Measurements from ENCODE around the gene CLPTM1L.
A peak's percentile ranks its signal among the peaks of the same experiment; 100 is the strongest.

Gene CLPTM1L

GRCh38 chr5:1344975-1345838, at the start of gene CLPTM1L:
TSS of gene CLPTM1L (minus strand) at chr5:1345099. CDS start at chr5:1344841, 258 bp downstream.
- DNase-seq: peak; percentile 91 to 95
- TF ChIP-seq POLR2A (IDR thresholded peaks at IDR 0.05; ENCODE audit: low read length) (peak; percentile 85), GATA1 (IDR thresholded peaks at IDR 0.05; ENCODE audit: low read depth, low read length) (no peak)

GRCh38 chr5:1393571-1394501, 48.9 kb upstream of the CLPTM1L start:
- TF ChIP-seq GATA1 (IDR thresholded peaks at IDR 0.05; ENCODE audit: low read depth, low read length) (no peak), POLR2A (IDR thresholded peaks at IDR 0.05; ENCODE audit: low read length) (no peak)
- DNase-seq: no peak

GRCh38 chr5:1392801-1393565, 48.1 kb upstream of the CLPTM1L start:
- TF ChIP-seq GATA1 (IDR thresholded peaks at IDR 0.05; ENCODE audit: low read depth, low read length): no peak
- TF ChIP-seq POLR2A (IDR thresholded peaks at IDR 0.05; ENCODE audit: low read length): no peak
- no peak for DNase-seq

GRCh38 chr5:1392261-1392660, 47.4 kb upstream of the CLPTM1L start:
- TF ChIP-seq GATA1 (IDR thresholded peaks at IDR 0.05; ENCODE audit: low read depth, low read length) (no peak), POLR2A (IDR thresholded peaks at IDR 0.05; ENCODE audit: low read length) (no peak)
- no peak for DNase-seq

- DNase-seq: no peak
These were observed 46.8 kb upstream of the CLPTM1L start for GRCh38 chr5:1391691-1392090.

GRCh38 chr5:1390861-1391600, 46.1 kb upstream of the CLPTM1L start:
- TF ChIP-seq GATA1 (IDR thresholded peaks at IDR 0.05; ENCODE audit: low read depth, low read length): no peak
- TF ChIP-seq POLR2A (IDR thresholded peaks at IDR 0.05; ENCODE audit: low read length): no peak
- DNase-seq: no peak

More at GRCh38 chr5:1391691-1392090, 46.8 kb upstream of the CLPTM1L start:
- TF ChIP-seq GATA1 (IDR thresholded peaks at IDR 0.05; ENCODE audit: low read depth, low read length): no peak
- TF ChIP-seq POLR2A (IDR thresholded peaks at IDR 0.05; ENCODE audit: low read length): no peak

- TF ChIP-seq GATA1 (IDR thresholded peaks at IDR 0.05; ENCODE audit: low read depth, low read length): no peak
- no peak for TF ChIP-seq POLR2A (IDR thresholded peaks at IDR 0.05; ENCODE audit: low read length)
These were observed 45.4 kb upstream of the CLPTM1L start for GRCh38 chr5:1390333-1390732.

GRCh38 chr5:1388383-1388967, 43.6 kb upstream of the CLPTM1L start:
- no peak for TF ChIP-seq GATA1 (IDR thresholded peaks at IDR 0.05; ENCODE audit: low read depth, low read length)
- no peak for TF ChIP-seq POLR2A (IDR thresholded peaks at IDR 0.05; ENCODE audit: low read length)
- no peak for DNase-seq

More at GRCh38 chr5:1390333-1390732, 45.4 kb upstream of the CLPTM1L start:
- no peak for DNase-seq

GRCh38 chr5:1387876-1388275, 43.0 kb upstream of the CLPTM1L start:
- no peak for TF ChIP-seq GATA1 (IDR thresholded peaks at IDR 0.05; ENCODE audit: low read depth, low read length)
- TF ChIP-seq POLR2A (IDR thresholded peaks at IDR 0.05; ENCODE audit: low read length): no peak
- no peak for DNase-seq

GRCh38 chr5:1387059-1387755, 42.3 kb upstream of the CLPTM1L start:
- no peak for DNase-seq
- no peak for TF ChIP-seq POLR2A (IDR thresholded peaks at IDR 0.05; ENCODE audit: low read length)
- TF ChIP-seq GATA1 (IDR thresholded peaks at IDR 0.05; ENCODE audit: low read depth, low read length): no peak

- TF ChIP-seq GATA1 (IDR thresholded peaks at IDR 0.05; ENCODE audit: low read depth, low read length) (no peak), POLR2A (IDR thresholded peaks at IDR 0.05; ENCODE audit: low read length) (no peak)
These were observed 41.4 kb upstream of the CLPTM1L start for GRCh38 chr5:1386274-1386717.

More at GRCh38 chr5:1386274-1386717, 41.4 kb upstream of the CLPTM1L start:
- peak; percentile 10 to 18 for DNase-seq
